Fibroblast of mammary gland (primary cell): ENCODE data around the gene UBR2.
"Not testable (repeated sequence)": the region's sequence is repeated elsewhere in the genome, so short reads cannot be mapped to it uniquely, and the experiment has no call there.

Source experiments
- DNase-seq: peaks from one replicate; pipeline ENCODE4 v3.0.0-alpha.2; 2010; ENCODE audit warnings: low read depth
- H3K4me3 ChIP-seq: 2 replicates; pipeline ENCODE4 v1.5.1; 2011; ENCODE audit warnings: low read depth, mild to moderate bottlenecking, low read length, moderate library complexity; ENCODE audit not compliant: control insufficient read depth
- CTCF ChIP-seq: conservative IDR thresholded peaks from 2 replicates; pipeline ENCODE4 v1.5.1; 2011; ENCODE audit warnings: low read depth, low read length, inconsistent platforms; ENCODE audit not compliant: control insufficient read depth, insufficient read depth

Gene UBR2

GRCh38 chr6:42552380-42552779, 11.4 kb upstream of the UBR2 start:
- no peak overlapping the region for H3K4me3 ChIP-seq
- no peak for DNase-seq
- no peak for TF ChIP-seq CTCF

- peak; percentile 41 for DNase-seq
- no peak overlapping the region for H3K4me3 ChIP-seq
- TF ChIP-seq CTCF = no peak
These were observed 8.1 kb upstream of the UBR2 start for GRCh38 chr6:42555477-42556457.

DNA sequence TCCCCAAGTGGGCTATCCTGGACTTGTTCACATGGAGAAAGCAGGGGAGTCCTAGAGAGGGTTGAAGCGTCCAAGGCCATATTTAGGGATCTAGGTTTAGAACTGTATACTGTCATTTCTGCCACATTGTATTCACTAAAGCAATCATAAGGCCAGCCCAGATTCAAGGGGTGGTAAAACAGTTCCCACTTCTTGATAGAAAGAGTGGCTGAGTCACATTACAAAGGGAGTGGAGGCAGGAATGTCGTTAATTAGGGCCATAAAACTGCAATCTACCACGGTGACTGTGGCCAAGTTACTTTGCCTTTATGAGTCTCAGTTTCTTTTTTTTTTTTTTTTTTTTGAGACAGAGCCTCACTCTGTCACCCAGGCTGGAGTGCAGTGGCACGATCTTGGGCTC, 7.4 kb upstream of the UBR2 start:
- no peak overlapping the region for H3K4me3 ChIP-seq
- no peak for TF ChIP-seq CTCF
- DNase-seq = no peak

- H3K4me3 ChIP-seq, DNase-seq: not testable (repeated sequence)
These were observed 4.6 kb upstream of the UBR2 start for GRCh38 chr6:42559276-42559675.

- no peak overlapping the region for H3K4me3 ChIP-seq
- no peak for TF ChIP-seq CTCF
- DNase-seq = no peak
These were observed 1.8 kb upstream of the UBR2 start for GRCh38 chr6:42561986-42562385.

DNA sequence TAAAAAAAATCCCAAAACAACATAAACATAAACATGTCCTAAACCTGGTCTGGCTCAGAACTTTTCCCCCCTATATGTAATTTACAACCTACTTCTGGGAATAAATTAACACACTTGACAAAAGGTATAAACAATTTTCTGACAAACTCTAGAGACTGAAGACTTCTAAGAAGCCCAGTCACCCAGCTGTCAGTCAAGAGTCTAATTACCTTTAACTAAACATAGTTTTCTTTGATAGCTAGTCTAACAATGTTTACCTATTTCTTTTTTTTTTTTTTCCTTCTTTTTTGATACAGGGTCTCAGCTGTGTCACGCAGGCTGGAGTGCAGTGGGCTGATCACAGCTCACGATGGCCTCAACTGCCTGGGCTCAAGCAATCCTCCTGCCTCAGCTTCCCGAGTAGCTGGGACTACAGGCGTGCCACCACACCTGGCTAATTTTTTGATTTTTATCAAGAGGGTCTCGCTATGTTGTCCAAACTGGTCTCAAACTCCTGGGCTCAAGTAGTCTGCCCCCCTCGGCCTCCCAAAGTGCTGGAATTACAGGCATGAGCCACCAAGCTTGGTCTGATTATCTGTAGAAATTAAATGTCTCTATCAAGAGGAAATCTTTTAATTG, 932 bp upstream of the UBR2 start:
- no peak overlapping the region for H3K4me3 ChIP-seq
- TF ChIP-seq CTCF = no peak
- DNase-seq = no peak

DNA sequence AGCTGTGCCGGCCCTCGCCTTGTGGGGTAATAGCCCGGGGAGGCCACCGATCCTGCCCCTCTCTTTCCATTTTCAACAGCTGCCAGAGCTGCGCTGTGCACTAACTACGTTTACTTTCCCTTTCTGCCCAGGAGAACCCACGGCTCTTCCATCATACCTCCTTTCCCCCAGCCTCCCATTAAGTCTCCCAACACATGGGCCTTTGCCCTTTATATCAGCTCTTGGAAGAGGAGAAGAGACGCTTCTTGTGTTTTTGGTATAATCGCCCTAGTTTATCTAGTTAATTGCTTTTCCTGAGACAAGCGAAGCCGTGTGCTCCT, 637 bp downstream of the UBR2 start:
- H3K4me3 ChIP-seq = peak overlapping the region; percentile 97
- no peak for DNase-seq

More for the DNA sequence above, 637 bp downstream of the UBR2 start:
- TF ChIP-seq CTCF = no peak
